Hepatocyte (in vitro differentiated cells): ENCODE results near the gene ISY1.

Experiments used
- CTCF ChIP-seq: fragments of 200-600 bp; sonication (generic); IDR thresholded peaks from 2 replicates; pipeline ENCODE4 v1.5.1; 2016; ENCODE audit warnings: antibody characterized with exemption, mild to moderate bottlenecking; ENCODE audit not compliant: poor library complexity
- EZH2 ChIP-seq: fragments of 200-600 bp; sonication (generic); IDR thresholded peaks from 2 replicates; pipeline ENCODE4 v1.6.1; 2016; ENCODE audit warnings: antibody characterized with exemption, mild to moderate bottlenecking, borderline replicate concordance
- EZH2phosphoT487 ChIP-seq: fragments of 200-600 bp; sonication (generic); IDR thresholded peaks from one replicate; pipeline ENCODE4 v1.6.1; 2018; ENCODE audit warnings: antibody characterized with exemption, mild to moderate bottlenecking, low read depth, moderate library complexity; ENCODE audit not compliant: unreplicated experiment, severe bottlenecking

GRCh38 chr3:129107793-129108192 lies 53.1 kb downstream of the ISY1 start:
- TF ChIP-seq CTCF, result no peak
- no peak for TF ChIP-seq EZH2phosphoT487
- TF ChIP-seq EZH2, result no peak
